Ishikawa (cell line): Measurements from ENCODE around the gene THSD4.

Experiments
- CEBPB ChIP-seq: IDR thresholded peaks from 2 replicates; pipeline ENCODE4 v1.6.1; 2012
- CREB1 ChIP-seq: IDR thresholded peaks from 2 replicates; pipeline ENCODE4 v1.6.1; 2012; ENCODE audit warnings: low read depth
- EGR1 ChIP-seq: IDR thresholded peaks from 2 replicates; pipeline ENCODE4 v1.6.1; 2012
- EP300 ChIP-seq: IDR thresholded peaks from 2 replicates; pipeline ENCODE4 v1.6.1; 2012; ENCODE audit warnings: borderline replicate concordance
- FOXM1 ChIP-seq: IDR thresholded peaks from 2 replicates; pipeline ENCODE4 v1.6.1; 2012; ENCODE audit warnings: low read depth, borderline replicate concordance
- MAX ChIP-seq: IDR thresholded peaks from 2 replicates; pipeline ENCODE4 v1.6.1; 2012
- NFIC ChIP-seq: IDR thresholded peaks from 2 replicates; pipeline ENCODE4 v1.6.1; 2012
- RAD21 ChIP-seq: IDR thresholded peaks from 2 replicates; pipeline ENCODE4 v1.6.1; 2012; ENCODE audit warnings: low read depth
- REST ChIP-seq: IDR thresholded peaks from 2 replicates; pipeline ENCODE4 v1.6.1; 2012; ENCODE audit warnings: low read depth, mild to moderate bottlenecking
- TAF1 ChIP-seq: IDR thresholded peaks from 2 replicates; pipeline ENCODE4 v1.6.1; 2012; ENCODE audit warnings: low read depth, mild to moderate bottlenecking
- TCF12 ChIP-seq: IDR thresholded peaks from 2 replicates; pipeline ENCODE4 v1.6.1; 2012; ENCODE audit warnings: low read depth
- TEAD4 ChIP-seq: IDR thresholded peaks from 2 replicates; pipeline ENCODE4 v1.6.1; 2012
- USF1 ChIP-seq: IDR thresholded peaks from 2 replicates; pipeline ENCODE4 v1.6.1; 2012
- YY1 ChIP-seq: IDR thresholded peaks from 2 replicates; pipeline ENCODE4 v1.6.1; 2012; ENCODE audit warnings: low read depth
- ZBTB7A ChIP-seq: IDR thresholded peaks from 2 replicates; pipeline ENCODE4 v1.6.1; 2012; ENCODE audit warnings: low read depth

THSD4 gene

GRCh38 chr15:71304681-71305080 lies 189.4 kb downstream of the THSD4 start:
- no peak for TF ChIP-seq NFIC
- TF ChIP-seq YY1, result no peak
- TF ChIP-seq TCF12, result no peak
- no peak for TF ChIP-seq TEAD4
- TF ChIP-seq TAF1, result no peak
- TF ChIP-seq ZBTB7A, result no peak
- no peak for TF ChIP-seq FOXM1
- TF ChIP-seq CEBPB, result no peak
- no peak for TF ChIP-seq RAD21
- TF ChIP-seq MAX, result no peak
- TF ChIP-seq REST, result no peak
- no peak for TF ChIP-seq EP300
- TF ChIP-seq CREB1, result no peak
- no peak for TF ChIP-seq EGR1
- TF ChIP-seq USF1, result no peak

- TF ChIP-seq ZBTB7A, result no peak
- no peak for TF ChIP-seq TCF12
- no peak for TF ChIP-seq RAD21
- TF ChIP-seq REST, result no peak
- TF ChIP-seq YY1, result no peak
Observed at GRCh38 chr15:71306538-71306937, 191.3 kb downstream of the THSD4 start.

- TF ChIP-seq ZBTB7A (no peak), RAD21 (no peak), YY1 (no peak), EP300 (no peak), CREB1 (no peak), CEBPB (no peak), TCF12 (no peak), FOXM1 (no peak), MAX (no peak), TAF1 (no peak), EGR1 (no peak), TEAD4 (no peak), USF1 (no peak), REST (no peak), NFIC (no peak)
Observed at GRCh38 chr15:71312194-71312708, 197.0 kb downstream of the THSD4 start.

GRCh38 chr15:71312731-71313460 lies 197.6 kb downstream of the THSD4 start:
- TF ChIP-seq ZBTB7A (no peak), USF1 (no peak)
